Subcutaneous abdominal adipose tissue (tissue), 5 donors: ENCODE data around the gene ADGRL2.

Experiments used
- H3K27ac ChIP-seq: one replicate; pipeline ENCODE4 v1.7.0; 2013; ENCODE audit warnings: low read depth, mild to moderate bottlenecking, inconsistent platforms, low read length, moderate library complexity
- H3K27me3 ChIP-seq, 5 donors: one replicate each; pipeline ENCODE4 v1.7.0; 2013; ENCODE audit warnings: low read length in 5 of 5, inconsistent platforms in 1 of 5; ENCODE audit not compliant: control insufficient read depth in 5 of 5, insufficient read depth in 4 of 5
- H3K36me3 ChIP-seq, 5 donors: one replicate each; pipeline ENCODE4 v1.7.0; 2013; ENCODE audit warnings: low read length in 5 of 5; ENCODE audit not compliant: control insufficient read depth in 5 of 5, insufficient read depth in 5 of 5
- H3K4me1 ChIP-seq, 5 donors: one replicate each; pipeline ENCODE4 v1.7.0; 2013; ENCODE audit warnings: low read length in 5 of 5, mild to moderate bottlenecking in 3 of 5, moderate library complexity in 1 of 5; ENCODE audit not compliant: control insufficient read depth in 5 of 5, insufficient read depth in 5 of 5
- H3K4me3 ChIP-seq, 5 donors: one replicate each; pipeline ENCODE4 v1.7.0; 2013; ENCODE audit warnings: low read length in 5 of 5, low read depth in 1 of 5
- H3K9ac ChIP-seq, 5 donors: one replicate each; pipeline ENCODE4 v1.7.0; 2013; ENCODE audit warnings: low read length in 5 of 5, mild to moderate bottlenecking in 4 of 5, moderate library complexity in 3 of 5
- H3K9me3 ChIP-seq, 5 donors: one replicate each; pipeline ENCODE4 v1.7.0; 2013; ENCODE audit warnings: low read length in 5 of 5; ENCODE audit not compliant: control insufficient read depth in 5 of 5
- donor health status: healthy.
- donor health status: healthy.
- donor health status: healthy.
- donor health status: healthy.
- donor health status: healthy.

The ADGRL2 gene

GRCh38 chr1:81921851-81922462 lies 121.2 kb downstream of the ADGRL2 start:
- H3K27me3 ChIP-seq: no peaks in the 10 kb centered on the region
- no peaks in the 10 kb centered on the region for H3K36me3 ChIP-seq
- H3K9ac ChIP-seq: no peak overlapping the region
- no peaks in the 10 kb centered on the region for H3K9me3 ChIP-seq
- no peak overlapping the region for H3K27ac ChIP-seq
- H3K4me3 ChIP-seq: no peak overlapping the region
- peaks cover 0 to 9% (median 5%) of the 10 kb centered on the region in 5 donors for H3K4me1 ChIP-seq

- no peaks in the 10 kb centered on the region for H3K9me3 ChIP-seq
- no peaks in the 10 kb centered on the region for H3K36me3 ChIP-seq
- H3K4me1 ChIP-seq: peaks cover 0 to 9% (median 5%) of the 10 kb centered on the region in 5 donors
- no peaks in the 10 kb centered on the region for H3K27me3 ChIP-seq
- H3K4me3 ChIP-seq: no peak overlapping the region
- H3K9ac ChIP-seq: no peak overlapping the region
- H3K27ac ChIP-seq: no peak overlapping the region
These were observed 122.2 kb downstream of the ADGRL2 start for GRCh38 chr1:81922955-81923354.

GRCh38 chr1:81929106-81929505 lies 128.4 kb downstream of the ADGRL2 start:
- H3K4me3 ChIP-seq: no peak overlapping the region
- H3K27ac ChIP-seq: no peak overlapping the region
- no peaks in the 10 kb centered on the region for H3K27me3 ChIP-seq
- H3K36me3 ChIP-seq: no peaks in the 10 kb centered on the region
- no peaks in the 10 kb centered on the region for H3K4me1 ChIP-seq
- H3K9ac ChIP-seq: no peak overlapping the region
- no peaks in the 10 kb centered on the region for H3K9me3 ChIP-seq

- H3K27me3 ChIP-seq: no peaks in the 10 kb centered on the region
- no peak overlapping the region for H3K27ac ChIP-seq
- H3K9ac ChIP-seq: no peak overlapping the region
- peaks cover 0 to 8% (median 3%) of the 10 kb centered on the region in 5 donors for H3K4me1 ChIP-seq
- H3K9me3 ChIP-seq: no peaks in the 10 kb centered on the region
- no peaks in the 10 kb centered on the region for H3K36me3 ChIP-seq
- no peak overlapping the region for H3K4me3 ChIP-seq
These were observed 136.1 kb downstream of the ADGRL2 start for GRCh38 chr1:81936853-81937252.

- Histone ChIP-seq H3K27ac (no peak overlapping the region), H3K4me1 (peaks cover 0 to 8% (median 3%) of the 10 kb centered on the region in 5 donors), H3K9me3 (no peaks in the 10 kb centered on the region), H3K27me3 (no peaks in the 10 kb centered on the region), H3K36me3 (peaks cover 0 to under 1% (median 0%) of the 10 kb centered on the region in 5 donors), H3K4me3 (no peak overlapping the region), H3K9ac (peak overlapping the region in 1 of 5 donors; percentile 32)
These were observed 137.2 kb downstream of the ADGRL2 start for GRCh38 chr1:81937791-81938450.

- H3K27ac ChIP-seq: no peak overlapping the region
- peaks cover 3 to 17% (median 5%) of the 10 kb centered on the region in 5 donors for H3K36me3 ChIP-seq
These were observed 147.8 kb downstream of the ADGRL2 start for GRCh38 chr1:81948495-81948894.

GRCh38 chr1:81949421-81949820 lies 148.7 kb downstream of the ADGRL2 start:
- Histone ChIP-seq H3K27me3 (no peaks in the 10 kb centered on the region), H3K4me3 (no peak overlapping the region), H3K36me3 (peaks cover 3 to 16% (median 5%) of the 10 kb centered on the region in 5 donors), H3K9ac (no peak overlapping the region), H3K4me1 (peaks cover 0 to 3% (median 0%) of the 10 kb centered on the region in 5 donors), H3K27ac (no peak overlapping the region), H3K9me3 (no peaks in the 10 kb centered on the region)

More at GRCh38 chr1:81948495-81948894, 147.8 kb downstream of the ADGRL2 start:
- Histone ChIP-seq H3K27me3 (no peaks in the 10 kb centered on the region), H3K4me1 (peaks cover 0 to 3% (median 0%) of the 10 kb centered on the region in 5 donors), H3K4me3 (no peak overlapping the region), H3K9me3 (no peaks in the 10 kb centered on the region), H3K9ac (no peak overlapping the region)

- Histone ChIP-seq H3K27me3 (no peaks in the 10 kb centered on the region), H3K4me1 (peaks cover 0 to 3% (median 0%) of the 10 kb centered on the region in 5 donors), H3K36me3 (peaks cover 3 to 16% (median 5%) of the 10 kb centered on the region in 5 donors), H3K9ac (no peak overlapping the region), H3K27ac (no peak overlapping the region), H3K9me3 (no peaks in the 10 kb centered on the region), H3K4me3 (no peak overlapping the region)
These were observed 149.3 kb downstream of the ADGRL2 start for GRCh38 chr1:81950037-81950436.

- peaks cover 0 to 3% (median 0%) of the 10 kb centered on the region in 5 donors for H3K4me1 ChIP-seq
- H3K9ac ChIP-seq: no peak overlapping the region
- H3K4me3 ChIP-seq: no peak overlapping the region
- H3K27ac ChIP-seq: no peak overlapping the region
- H3K9me3 ChIP-seq: no peaks in the 10 kb centered on the region
- H3K36me3 ChIP-seq: peaks cover 3 to 18% (median 5%) of the 10 kb centered on the region in 5 donors
- no peaks in the 10 kb centered on the region for H3K27me3 ChIP-seq
These were observed 150.0 kb downstream of the ADGRL2 start for GRCh38 chr1:81950591-81951244.

- Histone ChIP-seq H3K36me3 (peaks cover 3 to 32% (median 7%) of the 10 kb centered on the region in 5 donors), H3K9ac (no peak overlapping the region), H3K27me3 (no peaks in the 10 kb centered on the region), H3K9me3 (peaks cover 0 to 6% (median 0%) of the 10 kb centered on the region in 5 donors), H3K4me1 (peaks cover 0 to 3% (median 0%) of the 10 kb centered on the region in 5 donors), H3K27ac (no peak overlapping the region), H3K4me3 (no peak overlapping the region)
These were observed 153.8 kb downstream of the ADGRL2 start for GRCh38 chr1:81954534-81955020.
